ENCODE data around the gene FAM135A.

The FAM135A gene

GRCh38 chr6:70574643-70575042, 161.3 kb downstream of the FAM135A start:
- H3K4me3 ChIP-seq (ENCODE audit: low read depth, low read length) = no peak overlapping the region
- no peak for TF ChIP-seq MAX (IDR thresholded peaks at IDR 0.05; ENCODE audit: low read depth, low read length)
- no peak for TF ChIP-seq CTCF (IDR thresholded peaks at IDR 0.05; ENCODE audit: low read depth, low read length)
- TF ChIP-seq POLR2A (IDR thresholded peaks at IDR 0.05; ENCODE audit: extremely low read depth, insufficient read length) = no peak
- no peak for TF ChIP-seq MYC (IDR thresholded peaks at IDR 0.05; ENCODE audit: low read depth, low read length)
- no peak for DNase-seq (ENCODE audit: low read depth)

GRCh38 chr6:70575899-70576495, 162.7 kb downstream of the FAM135A start:
- TF ChIP-seq POLR2A (IDR thresholded peaks at IDR 0.05; ENCODE audit: extremely low read depth, insufficient read length) = no peak
- peak; percentile 14 for DNase-seq (ENCODE audit: low read depth)
- no peak overlapping the region for H3K4me3 ChIP-seq (ENCODE audit: low read depth, low read length)

- H3K4me3 ChIP-seq (ENCODE audit: low read depth, low read length) = no peak overlapping the region
- no peak for DNase-seq (ENCODE audit: low read depth)
- TF ChIP-seq CTCF (IDR thresholded peaks at IDR 0.05; ENCODE audit: low read depth, low read length) (no peak), MAX (IDR thresholded peaks at IDR 0.05; ENCODE audit: low read depth, low read length) (no peak), POLR2A (IDR thresholded peaks at IDR 0.05; ENCODE audit: extremely low read depth, insufficient read length) (no peak), MYC (IDR thresholded peaks at IDR 0.05; ENCODE audit: low read depth, low read length) (no peak)
Measured at GRCh38 chr6:70586114-70586513, 172.8 kb downstream of the FAM135A start.

GRCh38 chr6:70590400-70590799, 177.1 kb downstream of the FAM135A start:
- TF ChIP-seq MYC (IDR thresholded peaks at IDR 0.05; ENCODE audit: low read depth, low read length) (no peak), POLR2A (IDR thresholded peaks at IDR 0.05; ENCODE audit: extremely low read depth, insufficient read length) (no peak), MAX (IDR thresholded peaks at IDR 0.05; ENCODE audit: low read depth, low read length) (no peak), CTCF (IDR thresholded peaks at IDR 0.05; ENCODE audit: low read depth, low read length) (no peak)
- no peak for DNase-seq (ENCODE audit: low read depth)
- no peak overlapping the region for H3K4me3 ChIP-seq (ENCODE audit: low read depth, low read length)

- TF ChIP-seq POLR2A (IDR thresholded peaks at IDR 0.05; ENCODE audit: extremely low read depth, insufficient read length) (no peak), MAX (IDR thresholded peaks at IDR 0.05; ENCODE audit: low read depth, low read length) (no peak), MYC (IDR thresholded peaks at IDR 0.05; ENCODE audit: low read depth, low read length) (no peak), CTCF (IDR thresholded peaks at IDR 0.05; ENCODE audit: low read depth, low read length) (no peak)
- H3K4me3 ChIP-seq (ENCODE audit: low read depth, low read length) = no peak overlapping the region
- no peak for DNase-seq (ENCODE audit: low read depth)
Measured at GRCh38 chr6:70592391-70593117, 179.2 kb downstream of the FAM135A start.

- no peak for DNase-seq (ENCODE audit: low read depth)
- H3K4me3 ChIP-seq (ENCODE audit: low read depth, low read length) = no peak overlapping the region
- TF ChIP-seq POLR2A (IDR thresholded peaks at IDR 0.05; ENCODE audit: extremely low read depth, insufficient read length) (no peak), MYC (IDR thresholded peaks at IDR 0.05; ENCODE audit: low read depth, low read length) (no peak), MAX (IDR thresholded peaks at IDR 0.05; ENCODE audit: low read depth, low read length) (no peak), CTCF (IDR thresholded peaks at IDR 0.05; ENCODE audit: low read depth, low read length) (no peak)
Measured at GRCh38 chr6:70593118-70593486, 179.8 kb downstream of the FAM135A start.

Data from NB4 (cell line).